IMR-90 (cell line): ENCODE results near the gene VEZT. TPM values are rescaled to one million over a fixed set of nuclear protein-coding genes. Genes with fewer than 3 reads are reported as not detected.

Source experiments
- ATAC-seq: fragments of 200-7000 bp; cut with Tn5 transposase; 2 replicates; pipeline ENCODE4 v1.9.1; 2020; ENCODE audit warnings: low read depth, mild to moderate bottlenecking, moderate library complexity
- BruUV-seq: library from RNA; stranded (reverse); fragments of 400-500 nt; replicated peaks from 2 replicates; lab custom pipeline; 2021; lab: Mats Ljungman, UMichigan
- CTCF ChIA-PET: fragments of 300-600 bp; formaldehyde crosslinking; extraction: SDS; loops from one replicate; lab custom pipeline; 2021; ENCODE audit warnings: antibody characterized with exemption; lab: Yijun Ruan, JAX
- POLR2A ChIA-PET: fragments of 300-600 bp; sonication (Branson Sonifier 250); formaldehyde crosslinking; loops from one replicate; lab custom pipeline; 2022; ENCODE audit warnings: antibody characterized with exemption; ENCODE audit not compliant: unreplicated experiment; lab: Charles Lee
- DNase-seq: peaks from one replicate; pipeline ENCODE4 v3.0.0; 2013
- H2AFZ ChIP-seq: replicated peaks from 2 replicates; pipeline ENCODE3; 2013; ENCODE audit warnings: low read length, mild to moderate bottlenecking; ENCODE audit not compliant: poor library complexity
- H2AK5ac ChIP-seq: 2 replicates; pipeline ENCODE4 v1.6.1; 2013; ENCODE audit warnings: low read depth, low read length, inconsistent platforms
- H2AK9ac ChIP-seq: replicated peaks from 2 replicates; pipeline ENCODE3; 2013; ENCODE audit warnings: mild to moderate bottlenecking, low read depth, low read length, moderate library complexity; ENCODE audit not compliant: poor library complexity
- H2BK120ac ChIP-seq: 2 replicates; pipeline ENCODE4 v1.6.1; 2013; ENCODE audit warnings: low read depth, low read length, inconsistent platforms
- H2BK15ac ChIP-seq: 3 replicates; pipeline ENCODE4 v1.6.1; 2013; ENCODE audit warnings: low read depth, low read length, inconsistent platforms
- H2BK20ac ChIP-seq: 2 replicates; pipeline ENCODE4 v1.6.1; 2013; ENCODE audit warnings: low read depth, mild to moderate bottlenecking, inconsistent platforms, low read length, moderate library complexity
- H2BK5ac ChIP-seq: 2 replicates; pipeline ENCODE4 v1.6.1; 2013; ENCODE audit warnings: mild to moderate bottlenecking, low read depth, low read length, inconsistent platforms; ENCODE audit not compliant: poor library complexity, severe bottlenecking
- H3K14ac ChIP-seq: replicated peaks from 2 replicates; pipeline ENCODE4 v1.6.1; 2013; ENCODE audit warnings: low read depth, low read length, inconsistent platforms
- H3K18ac ChIP-seq: 2 replicates; pipeline ENCODE4 v1.6.1; 2013; ENCODE audit warnings: low read depth, low read length, control low read depth
- H3K23ac ChIP-seq: 2 replicates; pipeline ENCODE4 v1.6.1; 2013; ENCODE audit warnings: low read depth, low read length, inconsistent platforms
- H3K27ac ChIP-seq: 2 replicates; pipeline ENCODE4 v1.5.1; 2013; ENCODE audit warnings: mild to moderate bottlenecking, control low read depth, low read length; ENCODE audit not compliant: insufficient read depth
- H3K27me3 ChIP-seq: 2 replicates; pipeline ENCODE4 v1.6.1; 2013; ENCODE audit warnings: low read length; ENCODE audit not compliant: control insufficient read depth, insufficient read depth
- H3K36me3 ChIP-seq: 2 replicates; pipeline ENCODE4 v1.6.1; 2013; ENCODE audit warnings: low read length, mixed read lengths; ENCODE audit not compliant: control insufficient read depth, insufficient read depth
- H3K4ac ChIP-seq: 2 replicates; pipeline ENCODE4 v1.6.1; 2013; ENCODE audit warnings: low read depth, low read length, inconsistent platforms
- H3K4me1 ChIP-seq: 2 replicates; pipeline ENCODE4 v1.6.1; 2013; ENCODE audit warnings: low read length, mixed read lengths; ENCODE audit not compliant: control insufficient read depth, insufficient read depth
- H3K4me2 ChIP-seq: 2 replicates; pipeline ENCODE4 v1.6.1; 2013; ENCODE audit warnings: low read depth, mild to moderate bottlenecking, control low read depth, low read length, moderate library complexity
- H3K4me3 ChIP-seq: 2 replicates; pipeline ENCODE4 v1.5.1; 2013; ENCODE audit warnings: low read depth, mild to moderate bottlenecking, control low read depth, low read length, moderate library complexity; ENCODE audit not compliant: insufficient read depth
- H3K56ac ChIP-seq: 2 replicates; pipeline ENCODE4 v1.6.1; 2013; ENCODE audit warnings: low read length, inconsistent platforms; ENCODE audit not compliant: insufficient read depth; ENCODE audit errors: extremely low read depth
- H3K79me1 ChIP-seq, 2 experiments: 2 replicates each; pipeline ENCODE4 v1.6.1; 2013; ENCODE audit warnings: low read length in 2 of 2, inconsistent platforms in 1 of 2, low read depth in 1 of 2
- H3K9ac ChIP-seq: 2 replicates; pipeline ENCODE4 v1.6.1; 2013; ENCODE audit warnings: low read depth, low read length, control low read depth
- H3K9me1 ChIP-seq: 2 replicates; pipeline ENCODE4 v1.6.1; 2013; ENCODE audit warnings: low read length, inconsistent platforms; ENCODE audit not compliant: insufficient read depth
- H3K9me3 ChIP-seq: 2 replicates; pipeline ENCODE4 v1.6.1; 2013; ENCODE audit warnings: low read length; ENCODE audit not compliant: control insufficient read depth, insufficient read depth
- H4K20me1 ChIP-seq: 2 replicates; pipeline ENCODE4 v1.6.1; 2013; ENCODE audit warnings: low read length, inconsistent platforms; ENCODE audit not compliant: insufficient read depth
- H4K5ac ChIP-seq: 2 replicates; pipeline ENCODE4 v1.6.1; 2013; ENCODE audit warnings: mild to moderate bottlenecking, low read depth, low read length, control low read depth
- H4K8ac ChIP-seq, 2 experiments: 2 replicates each; pipeline ENCODE4 v1.6.1; 2013; ENCODE audit warnings: low read depth in 2 of 2, low read length in 2 of 2, control low read depth in 1 of 2, inconsistent platforms in 1 of 2
- H4K91ac ChIP-seq: 2 replicates; pipeline ENCODE4 v1.6.1; 2013; ENCODE audit warnings: low read depth, low read length, inconsistent platforms; ENCODE audit not compliant: insufficient read depth
- BHLHE40 ChIP-seq: fragments of 150-350 bp; IDR thresholded peaks from 2 replicates; pipeline ENCODE4 v1.6.1; 2016; ENCODE audit warnings: mild to moderate bottlenecking, low read depth, low read length
- CHD1 ChIP-seq: IDR thresholded peaks from 2 replicates; pipeline ENCODE4 v1.6.1; 2012; ENCODE audit warnings: low read depth, low read length, improper control_type of control experiment
- CTCF ChIP-seq: conservative IDR thresholded peaks from 2 replicates; pipeline ENCODE4 v1.5.1; 2012; ENCODE audit warnings: mild to moderate bottlenecking, low read depth, low read length, improper control_type of control experiment
- FOS ChIP-seq: fragments of 150-350 bp; IDR thresholded peaks from 2 replicates; pipeline ENCODE4 v1.6.1; 2016; ENCODE audit warnings: low read depth, low read length
- MAFK ChIP-seq: IDR thresholded peaks from 2 replicates; pipeline ENCODE4 v1.6.1; 2012; ENCODE audit warnings: low read depth, low read length, improper control_type of control experiment
- MAZ ChIP-seq: IDR thresholded peaks from 2 replicates; pipeline ENCODE4 v1.6.1; 2012; ENCODE audit warnings: low read depth, mild to moderate bottlenecking, low read length, improper control_type of control experiment, moderate library complexity, borderline replicate concordance
- MXI1 ChIP-seq: IDR thresholded peaks from 2 replicates; pipeline ENCODE4 v1.6.1; 2012; ENCODE audit warnings: low read depth, mild to moderate bottlenecking, low read length, moderate library complexity, borderline replicate concordance
- RAD21 ChIP-seq: IDR thresholded peaks from 2 replicates; pipeline ENCODE4 v1.6.1; 2012; ENCODE audit warnings: low read length, improper control_type of control experiment
- RCOR1 ChIP-seq: IDR thresholded peaks from 2 replicates; pipeline ENCODE4 v1.6.1; 2012; ENCODE audit warnings: mild to moderate bottlenecking, low read length, improper control_type of control experiment; ENCODE audit not compliant: insufficient replicate concordance
- RFX5 ChIP-seq: IDR thresholded peaks from 2 replicates; pipeline ENCODE4 v1.8.0; 2012; ENCODE audit warnings: low read depth, mild to moderate bottlenecking, low read length, moderate library complexity
- SMC3 ChIP-seq: fragments of 150-350 bp; IDR thresholded peaks from 2 replicates; pipeline ENCODE4 v1.6.1; 2016; ENCODE audit warnings: low read depth, mild to moderate bottlenecking, antibody characterized with exemption, low read length, moderate library complexity
- WGBS, 2 experiments: methylation state at CpG; one replicate each; pipeline versions ENCODE4 v1.1.5 to v1.1.7; 2013; ENCODE audit warnings: missing lambda C conversion rate in 2 of 2; ENCODE audit not compliant: insufficient read length in 1 of 2; ENCODE audit errors: extremely low coverage in 2 of 2; 5-methylcytosine and 5-hydroxymethylcytosine counted together
- dilution Hi-C: fragments of 300-500 bp; cut with HindIII; formaldehyde crosslinking; loops from one replicate; pipeline ENCODE4 v1.14.3; 2018; ENCODE audit warnings: low sequenced_read_pairs; ENCODE audit not compliant: unreplicated experiment
- in situ Hi-C: fragments of 300-500 bp; cut with MboI; formaldehyde crosslinking; loops from 3 replicates; pipeline ENCODE4 v1.14.3; 2019; ENCODE audit warnings: low sequenced_read_pairs, inconsistent platforms, mixed read lengths
- intact Hi-C: fragments of 100-400 bp; cut with micrococcal nuclease; formaldehyde crosslinking; loops from 2 replicates; pipeline ENCODE4 v1.10.0; 2022
- polyA plus RNA-seq, 3 experiments: library from polyadenylated mRNA; depleted of rRNA; stranded (reverse); fragments of >200 nt; gene quantifications; 2 replicates each; pipeline ENCODE4 v1.2.3, GENCODE V29; 2012; ENCODE audit warnings: low replicate concordance in 1 of 3
- total RNA-seq: library from RNA; depleted of rRNA; stranded (reverse); fragments of >200 nt; gene quantifications from 2 replicates; pipeline ENCODE4 v1.2.3, GENCODE V29; 2012

VEZT gene
- total and polyA plus RNA-seq, 2 of the 4 experiments (the other 2 are of a cell fraction) = 54.5 to 90.2 TPM

GRCh38 chr12:95216711-95217376 is 763 bp upstream of the VEZT start:
- Histone ChIP-seq H3K4me2 (peak overlapping the region; percentile 83), H3K9me1 (peaks cover 5% of the 10 kb centered on the region), H2AK5ac (no peak overlapping the region), H3K14ac (peak overlapping the region; percentile 44; the same call in 1 of the 2 replicates), H2AK9ac (peak overlapping the region; percentile 91), H4K8ac (no peak overlapping the region; a peak in 1 of 4 replicates), H3K36me3 (no peaks in the 10 kb centered on the region), H2BK5ac (peak overlapping the region; percentile 63), H3K56ac (peak overlapping the region; percentile 55), H2BK20ac (no peak overlapping the region; the same call in 1 of the 2 replicates), H2AFZ (peak overlapping the region; percentile 98), H2BK120ac (peak overlapping the region; percentile 22), H3K23ac (peak overlapping the region; percentile 81), H3K18ac (peak overlapping the region; percentile 38), H4K5ac (0 out of 2 replicates have a peak overlapping the region, but pooled peaks have one; percentile 12), H3K79me1 (peaks cover 11 to 50% of the 10 kb centered on the region in 2 experiments), H3K9ac (peak overlapping the region; percentile 71), H3K27me3 (no peaks in the 10 kb centered on the region), H3K9me3 (no peaks in the 10 kb centered on the region), H3K27ac (peak overlapping the region; percentile 77), H3K4me3 (peak overlapping the region; percentile 81), H4K91ac (no peak overlapping the region; the same call in 1 of the 2 replicates), H3K4ac (peak overlapping the region; percentile 55), H3K4me1 (0 out of 2 replicates have a peak, but pooled peaks cover 2% of the 10 kb centered on the region), H4K20me1 (peaks cover 14% of the 10 kb centered on the region), H2BK15ac (peak overlapping the region; percentile 7; the same call in 1 of the 3 replicates)
- ChIA-PET POLR2A (interaction anchor here (0.6 to 0.7 kb wide), 2 partner anchors 29 to 1432 kb away, joined by 4 to 16 read pairs; no protein-coding TSS in a partner anchor), CTCF (interaction anchor here (0.6 to 2.7 kb wide), 7 partner anchors 13 to 193 kb away, joined by 3 to 12 read pairs (median 4); no protein-coding TSS in a partner anchor)
- dilution Hi-C loops = no loop called here
- WGBS, 2 experiments = 0% methylated on average over 32 of the region's 45 CpGs; no CpG with 5 or more reads in 1 of the 2 experiments
- intact Hi-C loops = loop anchor here (1.0 to 5.0 kb wide), 6 partner anchors 50 to 317 kb away; partner anchors contain the start of genes METAP2 and NR2C1
- no peak for TF ChIP-seq SMC3
- TF ChIP-seq CTCF = no peak
- TF ChIP-seq RFX5 = no peak
- no peak for TF ChIP-seq MXI1
- TF ChIP-seq FOS = no peak
- TF ChIP-seq RCOR1 = no peak
- no peak for TF ChIP-seq MAFK
- no peak for TF ChIP-seq RAD21
- TF ChIP-seq CHD1 = no peak
- no peak for TF ChIP-seq BHLHE40
- no peak for TF ChIP-seq MAZ
- no peak for DNase-seq
- peak; percentile 18 for ATAC-seq
- in situ Hi-C loops = no loop called here
- TSS peak; percentile 57 for BruUV-seq
